ENCODE results near the gene KCNJ12. TPM values are rescaled to one million over a fixed set of nuclear protein-coding genes. Genes with fewer than 3 reads are reported as not detected.

Gene KCNJ12
- total RNA-seq, 4 donors from 2014 or later: 18.2 to 35.7 (median 29.2) TPM

DNA sequence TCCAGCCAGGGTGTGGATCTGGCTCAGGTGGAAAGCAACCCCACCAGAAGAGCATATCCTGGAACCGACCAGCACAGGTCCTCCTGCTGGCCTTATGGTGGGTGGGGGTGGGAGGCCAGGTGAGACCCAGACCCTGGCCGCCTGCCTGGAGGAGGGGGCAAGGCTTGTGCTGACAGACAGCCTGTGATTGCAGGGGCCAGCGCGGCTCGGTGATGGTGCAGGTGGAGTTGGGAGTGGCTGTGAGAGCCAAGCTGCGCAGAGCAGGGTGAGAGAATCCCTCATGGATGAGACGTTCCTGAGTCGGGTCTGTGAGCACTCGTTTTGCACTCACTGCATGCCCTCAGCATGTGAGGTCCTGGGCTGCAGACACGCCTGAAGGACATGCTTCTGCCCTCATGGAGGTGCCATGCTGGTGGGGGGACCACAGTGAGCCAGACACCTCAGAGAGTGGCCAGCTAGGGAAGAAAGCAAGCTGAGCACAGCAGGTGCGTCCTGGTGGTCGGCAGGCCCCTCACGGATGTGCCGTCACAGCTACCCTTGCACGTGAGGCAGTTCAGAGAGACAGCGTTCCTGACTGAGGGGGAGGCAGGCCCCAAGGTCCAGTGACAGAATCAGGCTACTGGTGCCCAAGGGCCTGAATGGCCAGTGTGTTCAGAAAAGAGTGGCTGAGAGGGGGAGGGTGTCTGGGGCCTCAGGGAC lies 3.8 kb upstream of the KCNJ12 start:
- intact Hi-C loops (cut with DNase I; ENCODE audit: low total_unique reads): no loop called here
- peaks cover 21 to 26% of the 10 kb centered on the region in 2 donors for H3K4me1 ChIP-seq
- no peak overlapping the region for H3K27ac ChIP-seq

DNA sequence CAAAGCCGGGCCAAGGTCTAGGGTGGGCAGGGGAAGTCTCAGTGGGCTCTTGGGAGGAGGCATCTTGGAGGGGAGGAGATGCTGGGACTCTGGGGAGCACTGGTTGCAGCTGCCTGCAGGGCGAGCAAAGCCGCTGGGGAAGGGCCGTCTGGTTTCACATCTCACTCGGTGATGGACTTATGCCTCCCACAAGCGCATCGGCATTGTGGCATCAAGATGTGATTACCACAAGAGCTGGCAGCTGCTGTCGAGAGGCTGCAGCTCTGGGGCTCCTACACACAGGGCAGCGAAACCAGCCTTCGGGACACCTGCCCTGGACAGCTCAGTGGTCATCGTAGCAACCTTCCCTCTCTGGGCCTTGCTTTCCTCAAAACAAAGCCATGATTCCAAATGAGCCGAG lies 3.1 kb upstream of the KCNJ12 start:
- intact Hi-C loops (cut with DNase I; ENCODE audit: low total_unique reads): no loop called here

More for the DNA sequence above, 3.8 kb upstream of the KCNJ12 start:
- Histone ChIP-seq H3K27me3 (no peaks in the 10 kb centered on the region), H3K9me3 (no peaks in the 10 kb centered on the region), H3K4me3 (no peak overlapping the region), H3K36me3 (no peaks in the 10 kb centered on the region)
- ATAC-seq: no peak
- in situ Hi-C loops (cut with MboI; ENCODE audit: low sequenced_read_pairs in 4 of 4): no loop called here
- no peak for DNase-seq
- TF ChIP-seq, protein P1, sequence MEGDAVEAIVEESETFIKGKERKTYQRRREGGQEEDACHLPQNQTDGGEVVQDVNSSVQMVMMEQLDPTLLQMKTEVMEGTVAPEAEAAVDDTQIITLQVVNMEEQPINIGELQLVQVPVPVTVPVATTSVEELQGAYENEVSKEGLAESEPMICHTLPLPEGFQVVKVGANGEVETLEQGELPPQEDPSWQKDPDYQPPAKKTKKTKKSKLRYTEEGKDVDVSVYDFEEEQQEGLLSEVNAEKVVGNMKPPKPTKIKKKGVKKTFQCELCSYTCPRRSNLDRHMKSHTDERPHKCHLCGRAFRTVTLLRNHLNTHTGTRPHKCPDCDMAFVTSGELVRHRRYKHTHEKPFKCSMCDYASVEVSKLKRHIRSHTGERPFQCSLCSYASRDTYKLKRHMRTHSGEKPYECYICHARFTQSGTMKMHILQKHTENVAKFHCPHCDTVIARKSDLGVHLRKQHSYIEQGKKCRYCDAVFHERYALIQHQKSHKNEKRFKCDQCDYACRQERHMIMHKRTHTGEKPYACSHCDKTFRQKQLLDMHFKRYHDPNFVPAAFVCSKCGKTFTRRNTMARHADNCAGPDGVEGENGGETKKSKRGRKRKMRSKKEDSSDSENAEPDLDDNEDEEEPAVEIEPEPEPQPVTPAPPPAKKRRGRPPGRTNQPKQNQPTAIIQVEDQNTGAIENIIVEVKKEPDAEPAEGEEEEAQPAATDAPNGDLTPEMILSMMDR (IDR thresholded peaks at IDR 0.05 in 4 of 5, conservative IDR thresholded peaks at IDR 0.05 in 1 of 5): no peak
- TF ChIP-seq POLR2A (IDR thresholded peaks at IDR 0.05): no peak

DNA sequence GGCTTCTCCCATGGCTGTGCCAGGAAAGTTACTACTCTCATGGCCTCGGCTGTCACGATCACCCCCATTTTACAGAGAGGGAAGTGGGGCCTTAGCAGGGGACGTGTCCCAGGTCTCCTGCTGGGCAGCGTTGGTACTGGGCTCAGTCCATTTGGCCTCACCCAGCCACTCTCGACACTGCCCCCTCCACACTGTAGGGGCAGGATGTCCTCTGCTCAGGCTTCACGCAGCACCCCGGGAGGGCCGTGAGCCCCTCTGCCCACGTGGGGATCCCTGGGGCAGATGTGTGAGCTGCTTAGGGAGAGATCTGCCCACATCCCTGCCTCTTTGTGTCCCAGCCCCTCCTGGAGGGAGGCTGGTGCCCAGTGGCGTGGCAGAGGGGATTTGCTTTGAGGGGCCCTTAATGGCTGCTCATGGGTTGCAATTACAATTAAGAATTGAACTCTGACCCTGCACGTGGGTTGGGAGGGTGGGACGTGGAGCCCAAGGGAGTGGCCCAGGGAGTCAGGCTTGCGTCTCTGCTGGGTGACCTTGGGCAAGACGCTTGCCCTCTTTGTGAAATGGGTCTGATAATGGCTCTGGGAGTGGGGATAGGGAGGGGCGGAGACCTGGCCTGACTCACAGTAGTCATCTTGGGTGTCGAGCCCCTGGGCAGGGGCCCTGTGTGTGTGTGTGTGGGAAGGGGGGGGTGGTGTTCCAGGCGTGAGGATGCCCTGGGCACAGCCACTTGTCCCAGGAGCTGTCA lies 2.3 kb upstream of the KCNJ12 start:
- no peaks in the 10 kb centered on the region for H3K27me3 ChIP-seq
- intact Hi-C loops (cut with DNase I; ENCODE audit: low total_unique reads): no loop called here
- H3K9me3 ChIP-seq: no peaks in the 10 kb centered on the region
- H3K27ac ChIP-seq: no peak overlapping the region
- H3K4me1 ChIP-seq: peaks cover 35 to 40% of the 10 kb centered on the region in 2 donors
- TF ChIP-seq, protein P1 (IDR thresholded peaks at IDR 0.05 in 4 of 5, conservative IDR thresholded peaks at IDR 0.05 in 1 of 5): no peak
- TF ChIP-seq POLR2A (IDR thresholded peaks at IDR 0.05): no peak
- ATAC-seq: no peak
- in situ Hi-C loops (cut with MboI; ENCODE audit: low sequenced_read_pairs in 4 of 4): no loop called here
- no peaks in the 10 kb centered on the region for H3K36me3 ChIP-seq
- no peak for DNase-seq
- no peak overlapping the region for H3K4me3 ChIP-seq

More for the DNA sequence above, 3.1 kb upstream of the KCNJ12 start:
- ATAC-seq (no peak), DNase-seq (no peak)
- Histone ChIP-seq H3K9me3 (no peaks in the 10 kb centered on the region), H3K4me3 (no peak overlapping the region), H3K27me3 (no peaks in the 10 kb centered on the region), H3K36me3 (no peaks in the 10 kb centered on the region), H3K27ac (no peak overlapping the region), H3K4me1 (peaks cover 27 to 31% of the 10 kb centered on the region in 2 donors)
- TF ChIP-seq POLR2A (IDR thresholded peaks at IDR 0.05): no peak
- TF ChIP-seq, protein P1 (IDR thresholded peaks at IDR 0.05 in 4 of 5, conservative IDR thresholded peaks at IDR 0.05 in 1 of 5): no peak
- in situ Hi-C loops (cut with MboI; ENCODE audit: low sequenced_read_pairs in 4 of 4): no loop called here

DNA sequence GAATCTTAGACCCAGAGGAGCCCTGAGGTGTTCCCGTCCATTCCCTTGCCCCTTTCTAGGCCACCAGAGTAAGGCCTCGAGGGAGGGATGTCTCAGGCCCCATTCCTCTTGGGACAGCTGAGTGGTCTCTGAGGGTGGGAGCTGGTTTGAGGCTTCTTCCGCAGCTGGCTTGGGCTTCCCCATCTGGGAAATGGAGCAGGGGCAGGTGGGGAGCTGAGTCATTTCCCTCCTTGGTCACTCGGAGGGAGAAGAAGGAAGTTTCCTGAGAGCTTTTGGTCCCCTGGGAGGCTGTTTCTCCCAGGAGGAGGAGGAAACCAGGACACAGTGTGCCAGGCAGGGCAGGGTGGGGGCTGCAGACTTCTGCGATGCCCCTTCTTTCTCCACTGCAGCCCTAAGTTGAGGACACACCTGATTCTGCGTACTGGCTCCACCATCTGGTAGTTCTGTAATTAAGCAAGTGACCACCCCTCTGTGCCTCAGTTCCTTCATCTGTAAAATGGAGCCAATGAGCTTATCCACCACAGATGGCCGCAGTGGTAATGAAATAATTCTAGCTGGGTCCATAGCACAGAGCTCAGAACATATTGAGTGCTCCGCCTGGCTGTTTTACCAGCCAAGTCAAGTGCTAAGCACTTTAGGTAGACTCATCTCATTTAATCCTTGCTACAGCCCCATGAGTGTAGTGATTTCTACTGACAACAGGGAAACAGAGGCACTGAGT lies 1.6 kb upstream of the KCNJ12 start:
- no peak for TF ChIP-seq POLR2A (IDR thresholded peaks at IDR 0.05)
- TF ChIP-seq, protein P1 (IDR thresholded peaks at IDR 0.05 in 4 of 5, conservative IDR thresholded peaks at IDR 0.05 in 1 of 5): no peak
- Histone ChIP-seq H3K4me3 (no peak overlapping the region), H3K36me3 (no peaks in the 10 kb centered on the region), H3K4me1 (peaks cover 35 to 42% of the 10 kb centered on the region in 2 donors), H3K27ac (no peak overlapping the region), H3K27me3 (no peaks in the 10 kb centered on the region), H3K9me3 (no peaks in the 10 kb centered on the region)
- in situ Hi-C loops (cut with MboI; ENCODE audit: low sequenced_read_pairs in 4 of 4) (no loop called here), intact Hi-C loops (cut with DNase I; ENCODE audit: low total_unique reads) (loop anchor here (5.0 kb wide), 3 partner anchors 37 to 138 kb away; partner anchors contain the start of gene MAP2K3)
- ATAC-seq (no peak), DNase-seq (no peak)

Data from gastrocnemius medialis (tissue), 4 donors.